ENCODE results near the gene FARS2. TPM values are rescaled to one million over a fixed set of nuclear protein-coding genes. Genes with fewer than 3 reads are reported as not detected.

FARS2 gene
- total RNA-seq, 1 donor from 2014 or later = 16.5 TPM

GRCh38 chr6:5314191-5314865 lies 53.0 kb downstream of the FARS2 start:
- H3K4me3 ChIP-seq = no peak overlapping the region
- intact Hi-C loops (cut with DNase I) = no loop called here
- no peaks in the 10 kb centered on the region for H3K9me3 ChIP-seq
- H3K27me3 ChIP-seq = no peaks in the 10 kb centered on the region
- no peaks in the 10 kb centered on the region for H3K4me1 ChIP-seq
- no peak for DNase-seq (ENCODE audit: extremely low spot score in 2 of 2)
- no peaks in the 10 kb centered on the region for H3K36me3 ChIP-seq
- H3K27ac ChIP-seq = no peak overlapping the region
- TF ChIP-seq CTCF (IDR thresholded peaks at IDR 0.05) (no peak), POLR2AphosphoS5 (IDR thresholded peaks at IDR 0.05; ENCODE audit: insufficient read depth in 1 of 2, low read depth in 1 of 2) (no peak), POLR2A (IDR thresholded peaks at IDR 0.05) (no peak)

GRCh38 chr6:5315881-5316280 lies 54.6 kb downstream of the FARS2 start:
- intact Hi-C loops (cut with DNase I) = no loop called here

GRCh38 chr6:5316951-5317350 lies 55.6 kb downstream of the FARS2 start:
- H3K27ac ChIP-seq = no peak overlapping the region
- H3K4me3 ChIP-seq = no peak overlapping the region
- no peaks in the 10 kb centered on the region for H3K27me3 ChIP-seq
- intact Hi-C loops (cut with DNase I) = no loop called here
- TF ChIP-seq POLR2AphosphoS5 (IDR thresholded peaks at IDR 0.05; ENCODE audit: insufficient read depth in 1 of 2, low read depth in 1 of 2) = no peak
- no peak for DNase-seq (ENCODE audit: extremely low spot score in 2 of 2)
- no peaks in the 10 kb centered on the region for H3K4me1 ChIP-seq
- H3K9me3 ChIP-seq = no peaks in the 10 kb centered on the region
- H3K36me3 ChIP-seq = no peaks in the 10 kb centered on the region

More at GRCh38 chr6:5315881-5316280, 54.6 kb downstream of the FARS2 start:
- DNase-seq (ENCODE audit: extremely low spot score in 2 of 2) = no peak
- no peaks in the 10 kb centered on the region for H3K9me3 ChIP-seq
- H3K27me3 ChIP-seq = no peaks in the 10 kb centered on the region
- H3K4me1 ChIP-seq = no peaks in the 10 kb centered on the region
- TF ChIP-seq POLR2A (IDR thresholded peaks at IDR 0.05) = no peak
- TF ChIP-seq POLR2AphosphoS5 (IDR thresholded peaks at IDR 0.05; ENCODE audit: insufficient read depth in 1 of 2, low read depth in 1 of 2) = no peak
- TF ChIP-seq CTCF (IDR thresholded peaks at IDR 0.05) = no peak
- no peaks in the 10 kb centered on the region for H3K36me3 ChIP-seq
- no peak overlapping the region for H3K27ac ChIP-seq
- H3K4me3 ChIP-seq = no peak overlapping the region

- TF ChIP-seq POLR2AphosphoS5 (IDR thresholded peaks at IDR 0.05; ENCODE audit: insufficient read depth in 1 of 2, low read depth in 1 of 2) (no peak), CTCF (IDR thresholded peaks at IDR 0.05) (no peak), POLR2A (IDR thresholded peaks at IDR 0.05) (no peak)
- Histone ChIP-seq H3K36me3 (no peaks in the 10 kb centered on the region), H3K27me3 (no peaks in the 10 kb centered on the region), H3K9me3 (no peaks in the 10 kb centered on the region), H3K27ac (no peak overlapping the region), H3K4me1 (no peaks in the 10 kb centered on the region), H3K4me3 (no peak overlapping the region)
- DNase-seq (ENCODE audit: extremely low spot score in 2 of 2) = no peak
- intact Hi-C loops (cut with DNase I) = no loop called here
Measured at GRCh38 chr6:5318617-5319272, 57.4 kb downstream of the FARS2 start.

- H3K4me3 ChIP-seq = no peak overlapping the region
- no peaks in the 10 kb centered on the region for H3K9me3 ChIP-seq
- TF ChIP-seq CTCF (IDR thresholded peaks at IDR 0.05) (no peak), POLR2A (IDR thresholded peaks at IDR 0.05) (no peak), POLR2AphosphoS5 (IDR thresholded peaks at IDR 0.05; ENCODE audit: insufficient read depth in 1 of 2, low read depth in 1 of 2) (no peak)
- no peak for DNase-seq (ENCODE audit: extremely low spot score in 2 of 2)
- H3K27ac ChIP-seq = no peak overlapping the region
- peaks cover 0 to 7% of the 10 kb centered on the region in 2 donors for H3K36me3 ChIP-seq
- no peaks in the 10 kb centered on the region for H3K27me3 ChIP-seq
- no peaks in the 10 kb centered on the region for H3K4me1 ChIP-seq
- intact Hi-C loops (cut with DNase I) = no loop called here
Measured at GRCh38 chr6:5323979-5324378, 62.7 kb downstream of the FARS2 start.

Data from vagina (tissue), 2 donors.